ENCODE measurements around the gene RPRD1B.

RPRD1B gene

DNA sequence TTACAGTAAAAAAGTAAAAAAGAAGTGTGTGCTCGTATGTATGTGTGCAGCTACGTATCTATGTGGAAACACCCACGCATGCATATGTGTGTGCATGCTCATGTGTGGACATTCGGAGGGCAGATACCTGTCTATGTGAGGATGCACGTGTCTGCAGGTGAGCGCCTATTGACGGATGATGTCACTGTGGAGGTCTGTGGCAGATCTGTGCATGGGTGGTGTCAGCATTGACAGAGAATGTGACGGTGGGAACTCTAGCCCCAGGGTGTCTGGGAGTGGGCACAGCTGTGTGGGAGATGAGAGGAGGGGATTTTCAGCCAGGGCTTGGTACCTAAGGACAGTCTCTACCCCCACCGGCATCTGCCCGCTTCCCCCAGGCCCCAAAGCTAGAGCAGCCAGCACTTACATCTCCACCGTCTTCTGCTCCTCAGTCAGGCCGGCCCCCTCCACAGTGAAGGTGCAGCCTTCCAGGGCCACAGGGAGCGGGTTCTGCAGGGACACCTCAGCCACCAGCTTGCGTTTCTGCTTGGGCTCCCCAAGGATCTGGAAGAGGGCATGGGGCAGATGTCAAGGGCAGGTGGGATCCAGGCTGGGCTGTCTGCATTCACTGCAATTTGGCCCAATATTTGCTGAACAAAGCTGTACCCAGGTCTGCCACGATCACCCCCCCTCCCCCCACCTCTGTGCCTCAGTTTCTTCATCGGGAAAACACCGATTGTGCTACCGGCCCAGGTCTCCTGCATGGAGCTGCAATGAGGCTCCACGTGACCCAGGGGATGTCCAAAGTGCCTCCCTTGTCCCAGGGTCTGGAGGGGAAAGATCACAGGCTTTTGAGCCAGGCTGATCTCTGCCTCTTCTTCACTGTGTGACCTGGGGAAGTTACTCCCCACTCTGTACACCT, 97.4 kb downstream of the RPRD1B start:
- FAIRE-seq = no peak

DNA sequence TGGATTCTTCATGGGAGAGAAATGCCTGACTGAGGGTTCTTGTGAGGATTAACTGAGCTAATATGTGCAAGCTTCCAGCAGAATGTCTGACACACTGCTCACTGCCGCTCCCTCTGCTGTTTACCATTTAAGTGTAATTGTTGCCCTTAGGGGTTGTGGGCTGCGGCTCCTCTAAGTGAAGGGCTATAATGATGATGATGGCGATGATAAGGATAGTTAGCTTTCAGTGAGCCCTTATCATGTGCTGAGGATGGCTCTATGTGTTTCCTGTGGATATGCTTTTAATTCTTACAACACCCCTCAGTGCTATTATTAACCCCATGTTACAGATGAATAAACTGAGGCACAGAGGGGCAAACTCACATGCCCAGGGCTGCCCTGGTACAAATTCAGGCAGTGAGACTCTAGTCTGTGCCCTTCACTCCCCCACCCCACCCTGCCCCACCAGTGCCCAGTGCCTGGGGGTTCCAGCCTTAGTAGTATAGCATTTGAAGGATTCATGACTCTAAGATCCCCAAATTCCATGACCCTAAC, 98.1 kb downstream of the RPRD1B start:
- FAIRE-seq (no peak), DNase-seq (ENCODE audit: extremely low spot score, insufficient read length, low read depth) (no peak)

More for the DNA sequence above, 97.4 kb downstream of the RPRD1B start:
- no peak for DNase-seq (ENCODE audit: extremely low spot score, insufficient read length, low read depth)

DNA sequence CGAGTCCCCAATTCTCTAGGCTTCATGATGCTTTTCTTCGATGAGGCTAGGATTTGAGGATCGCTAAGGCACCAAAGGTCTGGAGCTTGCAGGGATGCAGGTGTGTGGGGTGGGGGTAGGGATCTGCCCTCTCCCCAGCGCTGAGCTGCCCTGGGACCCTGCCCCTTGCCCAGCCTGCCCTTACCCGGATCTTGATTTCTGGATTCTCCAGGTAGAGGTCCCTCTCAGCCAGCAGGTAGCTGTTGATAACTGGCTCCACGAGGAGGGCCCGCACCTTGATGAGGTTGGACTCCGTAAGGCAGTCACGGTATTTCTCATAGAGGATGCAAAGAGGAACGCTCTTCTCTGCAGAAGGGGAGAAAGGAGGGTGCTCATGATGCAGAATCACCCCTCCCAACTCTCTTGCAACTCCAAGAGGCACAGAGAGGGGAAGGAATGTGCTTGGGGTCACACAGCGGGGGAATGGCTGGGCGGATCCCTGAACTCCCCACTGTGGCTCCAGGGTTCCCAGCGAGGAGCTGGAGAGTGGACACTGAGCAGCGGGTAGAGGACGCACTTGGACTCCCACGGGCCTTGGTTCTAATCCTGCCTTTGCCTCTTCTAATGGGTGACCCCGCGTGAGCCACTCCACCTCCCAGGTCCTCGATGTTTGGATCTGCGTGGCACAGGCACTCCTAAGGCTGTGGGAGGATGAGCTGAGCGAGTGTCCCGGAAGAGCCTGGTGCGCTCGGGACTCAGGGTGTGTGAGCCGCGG, 98.8 kb downstream of the RPRD1B start:
- no peak for DNase-seq (ENCODE audit: extremely low spot score, insufficient read length, low read depth)

DNA sequence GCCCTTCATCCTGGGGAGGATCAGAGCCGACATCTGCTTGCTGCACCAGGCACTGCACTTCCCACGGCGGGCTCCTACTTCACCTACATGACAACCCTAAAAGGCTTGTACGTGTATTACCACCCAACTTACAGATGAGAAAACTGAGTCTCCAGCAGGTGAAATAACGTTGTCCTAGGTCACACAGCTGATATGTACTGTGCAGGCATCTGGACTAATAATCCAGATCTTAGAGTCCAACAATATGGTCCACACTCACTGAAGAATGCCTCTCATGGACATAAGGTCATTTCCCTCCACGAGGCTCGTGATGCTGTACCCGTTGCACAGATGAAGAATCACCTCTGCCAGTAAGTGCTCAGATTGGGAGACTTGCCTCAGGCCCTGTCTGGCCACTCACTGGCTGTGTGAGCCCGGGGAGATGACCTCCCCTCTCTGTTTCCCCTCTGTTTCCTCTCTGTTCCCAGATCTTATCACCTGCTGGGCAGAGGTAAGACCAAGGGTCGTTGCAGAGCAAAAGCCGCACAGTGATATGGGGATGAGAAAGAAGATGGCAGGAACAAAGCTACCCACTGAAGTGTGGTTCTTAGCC, 99.5 kb downstream of the RPRD1B start:
- FAIRE-seq = no peak

More for the DNA sequence above, 98.8 kb downstream of the RPRD1B start:
- FAIRE-seq = no peak

DNA sequence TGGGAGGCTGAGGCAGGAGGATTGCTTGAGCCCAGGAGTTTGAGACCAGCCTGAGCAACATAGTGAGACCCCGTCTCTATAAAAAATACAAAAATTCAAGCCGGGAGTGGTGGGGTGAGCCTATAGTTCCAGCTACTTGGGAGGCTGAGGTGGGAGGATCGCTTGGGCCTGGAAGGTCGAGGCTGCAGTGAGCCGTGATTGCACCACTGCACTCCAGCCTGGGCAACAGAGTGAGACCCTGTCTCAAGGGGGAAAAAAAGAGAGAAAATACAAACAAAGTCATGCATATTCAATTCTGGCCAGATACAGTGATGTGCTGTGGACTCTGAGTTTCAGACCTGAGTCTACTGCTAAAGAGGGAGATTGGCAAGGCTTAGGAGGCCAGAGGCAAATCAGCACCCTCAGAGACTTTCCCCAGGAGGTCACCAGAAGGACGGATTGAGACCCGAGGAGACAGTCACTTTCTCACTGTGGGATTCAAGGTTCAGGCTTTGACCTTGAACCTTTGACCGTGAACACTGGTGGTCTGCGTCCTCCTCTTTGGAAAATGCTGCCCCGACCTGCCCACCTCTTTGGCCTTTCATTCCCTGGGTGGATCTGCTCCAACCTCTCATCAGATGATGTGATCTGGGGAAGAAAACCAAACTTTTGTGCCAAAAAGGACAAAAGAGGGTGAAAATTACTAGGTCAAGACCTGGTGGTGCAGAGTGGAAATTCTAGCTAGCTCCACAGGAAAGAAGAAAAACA, 100.3 kb downstream of the RPRD1B start:
- FAIRE-seq (no peak), DNase-seq (ENCODE audit: extremely low spot score, insufficient read length, low read depth) (no peak)

More for the DNA sequence above, 99.5 kb downstream of the RPRD1B start:
- DNase-seq (ENCODE audit: extremely low spot score, insufficient read length, low read depth) = no peak

DNA sequence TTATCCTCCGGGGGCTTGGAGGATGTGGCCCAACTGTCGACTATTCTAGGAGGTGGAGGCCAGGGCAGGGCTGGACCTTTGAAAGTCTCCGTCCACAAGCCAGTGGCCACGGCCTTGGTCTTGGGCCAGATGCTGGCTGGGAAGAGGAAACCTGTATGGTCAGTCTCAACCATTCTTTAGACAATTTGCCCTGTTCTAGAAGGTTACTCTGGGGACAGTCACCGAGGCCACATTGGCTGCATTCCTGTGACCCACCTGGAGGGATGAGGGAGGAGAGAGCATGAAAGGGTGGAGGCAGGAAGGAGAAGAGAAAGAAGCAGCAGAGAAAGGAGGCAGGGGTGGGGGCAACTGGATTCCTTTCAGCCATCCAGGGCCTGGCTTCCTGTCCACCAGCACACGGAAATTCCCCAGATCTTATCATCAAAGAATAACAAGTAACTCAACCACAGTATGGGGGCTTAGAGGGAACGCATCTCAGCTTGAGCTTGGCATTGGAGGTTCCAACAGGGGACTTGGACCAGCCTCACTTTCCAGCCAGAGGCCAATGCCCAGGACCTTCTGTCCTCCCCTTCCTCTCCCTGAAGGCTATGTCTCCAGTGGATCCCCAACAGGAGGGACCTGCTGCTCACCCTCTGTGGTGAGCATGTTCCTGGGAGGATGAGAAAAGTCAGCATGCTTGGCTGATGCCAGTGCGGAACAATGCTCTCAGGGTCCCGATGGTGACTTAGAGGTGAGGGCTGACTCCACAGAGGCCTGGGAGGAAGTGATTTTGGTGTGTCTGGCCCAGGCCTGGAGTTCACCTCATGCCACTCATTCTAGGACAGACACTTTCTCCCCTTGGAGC, 101.1 kb downstream of the RPRD1B start:
- no peak for FAIRE-seq
- no peak for DNase-seq (ENCODE audit: extremely low spot score, insufficient read length, low read depth)

DNA sequence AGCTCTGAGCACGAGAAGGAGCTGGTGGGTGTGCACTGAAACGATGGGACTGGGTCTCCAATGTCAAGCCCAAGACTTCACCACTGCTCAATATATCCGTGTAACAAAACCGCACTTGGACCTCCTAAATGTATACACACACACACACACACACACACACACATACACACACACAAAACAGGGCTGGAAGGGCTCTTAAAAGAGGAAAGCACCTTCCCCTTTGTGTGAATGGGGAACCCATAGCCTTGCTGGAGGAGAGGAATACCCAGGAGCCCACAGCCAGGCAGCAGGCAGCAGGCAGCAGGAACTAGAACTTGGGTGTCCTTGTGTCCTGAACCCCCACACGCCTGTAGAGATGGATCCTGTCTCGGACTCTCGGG, 101.7 kb downstream of the RPRD1B start:
- no peak for FAIRE-seq
- DNase-seq (ENCODE audit: extremely low spot score, insufficient read length, low read depth) = no peak

DNA sequence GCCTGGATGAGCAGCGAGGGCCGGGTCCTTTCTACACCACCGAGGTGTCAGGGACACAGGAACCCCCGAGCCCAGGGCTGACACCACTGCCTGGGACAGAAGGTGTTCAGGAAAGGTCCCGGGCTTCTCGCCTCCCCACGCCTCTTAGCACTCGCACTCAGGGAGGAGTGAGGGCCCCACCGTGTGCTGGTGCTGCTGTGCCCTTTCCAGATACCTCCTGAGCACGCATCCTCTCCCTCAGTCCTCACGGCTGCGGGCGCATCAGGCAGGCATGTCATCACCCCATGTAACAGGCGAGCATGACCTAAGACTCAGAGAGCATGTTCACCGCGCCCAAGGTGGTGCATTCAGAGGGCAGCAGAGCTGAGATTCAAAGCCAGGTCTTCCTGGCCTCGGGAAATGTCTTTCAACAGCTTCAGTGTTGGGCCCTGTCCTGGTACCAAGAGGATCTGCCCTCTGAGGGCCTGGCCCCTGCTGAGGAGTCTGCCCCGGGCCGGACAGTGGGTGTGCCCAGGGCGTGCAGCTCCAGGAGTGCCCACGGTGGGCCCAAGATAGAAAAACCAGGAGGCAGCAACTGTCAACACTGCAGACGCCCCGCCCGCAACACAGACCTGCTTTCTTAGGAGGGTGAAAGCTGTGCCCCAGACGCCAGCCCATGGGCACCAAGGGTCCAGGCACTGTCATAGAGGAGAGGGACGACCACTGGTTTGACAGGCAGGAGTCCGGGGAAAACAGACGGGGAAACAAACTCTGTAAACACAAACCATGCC, 102.3 kb downstream of the RPRD1B start:
- DNase-seq (ENCODE audit: extremely low spot score, insufficient read length, low read depth) = no peak

DNA sequence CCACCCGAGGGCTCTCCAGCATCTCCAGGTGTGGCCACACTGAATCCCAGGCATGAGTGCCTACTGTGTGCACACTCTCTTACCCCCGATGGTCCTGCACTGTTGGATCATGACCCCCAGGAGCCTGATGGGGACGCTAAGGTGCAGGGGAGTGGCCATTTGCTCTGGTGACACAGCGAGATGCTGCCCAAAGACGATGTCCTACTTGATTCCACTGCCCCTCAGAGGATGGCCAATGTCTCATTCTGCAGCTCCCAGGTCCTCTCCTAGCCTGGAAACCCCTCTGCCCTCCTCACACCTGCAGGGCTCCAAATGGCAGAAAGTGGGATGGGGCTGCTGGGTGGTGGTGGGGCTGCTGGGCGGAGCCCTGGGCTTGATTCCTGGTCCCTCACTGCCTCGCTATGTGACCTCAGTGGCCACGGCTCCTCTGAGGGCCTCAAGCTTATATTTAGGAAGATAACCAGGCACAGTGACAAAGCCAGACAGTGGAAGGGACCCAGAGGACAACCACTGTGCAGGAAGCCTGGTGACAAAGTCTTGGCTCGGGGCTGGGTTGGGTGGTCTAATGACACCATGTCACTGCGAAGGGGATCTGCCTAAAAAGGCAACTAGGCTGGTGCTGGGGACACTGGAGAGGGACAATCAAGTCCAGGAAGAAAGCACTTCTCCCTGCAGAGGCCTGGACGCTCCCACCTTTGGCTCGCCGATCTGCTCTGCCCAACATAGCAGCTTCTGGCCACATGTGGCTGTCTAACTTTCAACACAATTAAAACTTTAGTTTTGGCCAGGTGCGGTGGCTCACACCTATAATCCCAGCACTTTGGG, 103.1 kb downstream of the RPRD1B start:
- no peak for DNase-seq (ENCODE audit: extremely low spot score, insufficient read length, low read depth)
- no peak for FAIRE-seq

More for the DNA sequence above, 102.3 kb downstream of the RPRD1B start:
- no peak for FAIRE-seq

DNA sequence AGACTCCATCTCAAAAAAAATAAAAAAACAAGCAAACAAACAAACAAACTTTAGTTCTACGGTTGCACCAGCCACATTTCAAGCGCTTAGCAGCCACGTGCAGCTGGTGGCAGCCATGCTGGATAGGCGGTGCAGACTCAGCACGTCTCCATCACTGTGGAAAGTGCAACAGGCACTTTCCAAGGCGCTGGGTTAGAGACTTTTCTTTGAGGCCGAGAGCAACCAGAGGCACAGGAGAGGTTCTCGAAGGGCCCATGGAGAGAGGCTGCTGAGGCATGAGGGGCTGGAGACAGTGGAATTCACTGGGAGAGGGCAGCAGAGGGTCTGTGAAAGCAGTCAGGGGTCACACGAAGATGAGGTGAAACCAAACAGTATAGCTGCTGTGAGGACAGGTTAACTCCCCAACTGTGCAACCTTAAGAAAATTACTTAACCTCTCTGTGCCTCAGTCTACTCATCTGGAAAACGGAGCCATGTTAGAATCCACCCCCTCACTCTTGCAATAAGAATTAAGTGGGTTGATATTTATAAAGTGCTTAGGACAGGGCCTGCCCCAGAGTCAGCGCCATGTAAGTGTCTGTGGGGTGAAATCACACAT, 104.0 kb downstream of the RPRD1B start:
- FAIRE-seq (no peak), DNase-seq (ENCODE audit: extremely low spot score, insufficient read length, low read depth) (no peak)

DNA sequence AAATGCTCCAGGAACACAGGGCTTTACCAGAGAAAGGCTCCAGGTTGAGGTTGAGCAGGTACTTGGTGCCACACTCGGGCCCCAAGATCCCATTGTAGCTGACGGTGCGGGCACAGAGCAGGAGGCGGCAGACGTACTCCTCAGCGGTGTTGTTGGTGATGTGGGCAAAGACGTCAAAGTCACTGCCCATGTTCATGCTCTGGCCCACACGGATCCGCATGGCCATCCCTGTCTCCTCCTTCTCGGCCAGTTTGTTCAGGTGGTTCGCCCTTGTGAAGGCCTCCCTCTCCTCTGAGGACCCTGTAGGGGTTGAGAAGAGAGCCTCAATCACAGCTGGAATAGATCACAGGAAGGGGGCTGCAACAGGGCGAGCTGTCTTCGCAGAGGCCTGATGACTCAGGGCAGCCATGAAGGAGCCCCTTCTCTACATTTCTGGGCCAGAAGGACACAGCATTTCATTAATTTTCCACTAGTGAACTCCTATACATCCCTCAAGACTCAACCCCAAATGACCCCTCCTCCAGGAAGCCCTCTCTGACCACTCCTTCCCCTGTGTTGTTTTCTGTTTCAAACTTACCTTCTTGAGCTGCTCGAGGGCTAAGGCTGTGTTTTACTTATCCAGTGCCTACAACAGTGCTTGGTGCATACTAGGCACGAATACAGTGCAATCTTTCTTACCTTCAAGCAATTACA, 104.7 kb downstream of the RPRD1B start:
- FAIRE-seq (no peak), DNase-seq (ENCODE audit: extremely low spot score, insufficient read length, low read depth) (no peak)

DNA sequence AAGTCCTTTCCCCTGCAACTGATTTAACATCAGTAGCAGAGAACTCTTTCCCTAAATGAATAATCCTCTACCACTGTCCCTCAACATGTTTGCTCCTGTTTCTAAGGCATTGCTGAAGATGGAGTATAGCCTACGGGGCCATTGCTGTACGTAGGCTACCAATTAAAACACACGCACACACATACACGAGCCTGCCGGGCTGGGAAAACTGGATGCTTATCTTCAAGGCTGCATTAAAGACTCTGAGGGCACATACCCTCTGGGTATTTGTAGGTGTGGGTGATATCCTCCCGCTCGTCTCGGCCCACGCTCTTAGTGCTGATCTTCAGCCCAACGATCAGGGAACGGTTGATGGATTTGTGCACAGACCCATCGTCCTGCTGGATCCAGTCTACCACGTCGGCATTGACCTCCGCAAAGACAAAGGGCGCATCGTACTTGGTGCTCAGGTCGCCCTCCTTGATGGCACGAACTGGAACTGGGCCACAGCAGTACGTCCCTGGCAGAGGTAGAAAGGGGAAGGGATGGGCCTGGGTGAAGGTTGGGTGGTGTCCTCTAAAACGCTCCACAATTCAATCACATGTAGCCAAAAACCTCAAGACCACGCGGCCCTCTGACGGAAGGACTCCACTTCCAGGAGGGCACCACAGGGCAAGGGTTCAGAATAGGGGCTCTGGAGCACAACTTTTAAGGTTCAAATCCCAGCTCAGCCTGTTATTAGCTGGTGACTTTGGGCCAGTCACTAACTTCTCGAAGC, 105.8 kb downstream of the RPRD1B start:
- FAIRE-seq = no peak
- no peak for DNase-seq (ENCODE audit: extremely low spot score, insufficient read length, low read depth)

DNA sequence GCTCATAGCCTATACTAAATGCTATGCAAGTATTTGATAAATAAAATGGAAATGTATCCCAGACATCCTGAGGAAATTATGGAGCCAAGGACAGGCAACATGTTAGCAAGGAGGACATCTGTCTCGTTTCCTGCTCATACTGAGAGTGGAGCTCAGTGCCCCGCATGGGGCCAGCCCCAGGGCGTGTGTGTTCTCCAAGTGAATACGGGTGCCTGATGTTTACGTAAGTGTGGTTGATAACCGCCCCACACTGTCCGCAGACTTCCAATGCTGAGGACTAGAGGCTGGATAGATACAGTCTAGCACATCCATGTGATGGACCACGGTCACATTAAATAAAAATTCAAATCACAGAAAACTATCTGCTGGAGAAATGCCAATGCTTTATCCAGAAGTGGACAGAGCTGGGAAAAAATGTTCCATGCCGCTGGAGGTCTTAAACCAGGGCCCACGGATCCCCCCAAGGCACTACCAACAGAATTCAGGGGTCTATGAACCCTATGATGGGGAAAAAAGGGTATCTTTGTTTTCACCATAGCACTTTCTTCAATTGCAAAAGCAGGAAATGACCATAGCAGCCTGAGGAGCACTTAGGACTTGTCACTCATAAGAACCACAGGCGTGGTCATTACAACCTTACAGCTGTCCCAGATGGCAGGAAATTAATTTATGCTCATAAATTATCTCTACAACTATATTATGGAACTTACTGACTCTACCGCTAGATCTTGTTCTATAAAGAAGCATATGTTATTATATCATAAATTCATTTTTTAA, 106.6 kb downstream of the RPRD1B start:
- DNase-seq (ENCODE audit: extremely low spot score, insufficient read length, low read depth) = no peak
- FAIRE-seq = no peak

DNA sequence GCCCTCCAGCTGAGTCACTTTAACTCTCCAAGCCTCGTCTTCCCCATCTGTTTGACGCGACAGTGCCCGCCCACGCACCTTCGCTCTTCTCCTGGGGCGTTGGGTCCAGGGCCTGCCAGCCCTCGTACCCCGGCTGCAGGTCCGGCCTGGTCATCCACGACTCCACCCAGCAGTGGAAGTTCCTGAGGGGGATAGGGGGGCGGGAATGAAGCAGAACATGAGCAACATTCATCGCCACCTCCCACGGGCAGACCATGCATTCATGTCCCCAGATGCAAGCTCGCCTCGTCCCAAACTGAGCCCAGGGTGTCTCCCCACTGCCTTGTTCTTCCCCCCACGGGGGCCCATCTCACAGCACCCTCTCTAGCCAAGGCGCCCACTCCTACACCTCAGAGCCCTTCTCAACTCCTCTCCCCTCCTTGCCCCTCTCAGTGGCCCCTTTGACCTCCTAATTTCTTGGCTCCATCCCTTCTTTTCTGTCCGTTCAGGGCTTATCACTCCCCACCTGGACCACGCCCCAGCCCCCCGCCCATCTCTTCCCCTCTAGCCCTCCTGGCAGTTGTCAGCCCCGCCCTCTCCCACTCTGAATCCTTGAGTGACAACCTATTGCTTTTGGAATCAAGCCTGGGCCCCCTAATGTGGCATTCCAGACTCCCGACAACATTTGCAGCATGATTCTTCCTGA, 107.8 kb downstream of the RPRD1B start:
- no peak for FAIRE-seq
- no peak for DNase-seq (ENCODE audit: extremely low spot score, insufficient read length, low read depth)
